MM.1S (cell line): Measurements from ENCODE around the gene CBX7.

ENCODE experiments used
- DNase-seq: peaks from one replicate; pipeline ENCODE4 v3.0.0-alpha.2; 2015
- H2AFZ ChIP-seq: fragments of 300-600 bp; sonication (generic); 2 replicates; pipeline ENCODE4 v1.6.0; 2016; ENCODE audit warnings: antibody characterized with exemption, low read length
- H3F3A ChIP-seq: fragments of 300-600 bp; sonication (generic); 2 replicates; pipeline ENCODE4 v1.6.1; 2016; ENCODE audit warnings: mild to moderate bottlenecking, antibody characterized with exemption, low read length, moderate library complexity, mixed read lengths; ENCODE audit not compliant: insufficient read depth
- H3K27ac ChIP-seq: fragments of 300-600 bp; sonication (generic); 2 replicates; pipeline ENCODE4 v1.5.1; 2016; ENCODE audit warnings: mild to moderate bottlenecking, low read length
- H3K27me3 ChIP-seq: fragments of 300-600 bp; sonication (generic); replicated peaks from 2 replicates; pipeline ENCODE4 v1.6.0; 2016; ENCODE audit warnings: low read length; ENCODE audit not compliant: insufficient read depth
- H3K36me3 ChIP-seq: fragments of 300-600 bp; sonication (generic); replicated peaks from 2 replicates; pipeline ENCODE4 v1.6.1; 2016; ENCODE audit warnings: mild to moderate bottlenecking, low read length, mixed read lengths; ENCODE audit not compliant: insufficient read depth
- H3K4me1 ChIP-seq: fragments of 300-600 bp; sonication (generic); 2 replicates; pipeline ENCODE4 v1.6.1; 2016; ENCODE audit warnings: low read length, mixed read lengths
- H3K4me2 ChIP-seq: fragments of 300-600 bp; sonication (generic); 2 replicates; pipeline ENCODE4 v1.6.0; 2016; ENCODE audit warnings: low read depth, low read length
- H3K4me3 ChIP-seq: fragments of 300-600 bp; sonication (generic); 2 replicates; pipeline ENCODE4 v1.5.1; 2016; ENCODE audit warnings: low read length, mixed read lengths
- H3K79me2 ChIP-seq: fragments of 300-600 bp; sonication (generic); 2 replicates; pipeline ENCODE4 v1.6.1; 2016; ENCODE audit warnings: mixed run types, low read length, mixed read lengths
- H3K9ac ChIP-seq: fragments of 300-600 bp; sonication (generic); 2 replicates; pipeline ENCODE4 v1.6.1; 2016; ENCODE audit warnings: low read length, mixed read lengths
- H3K9me2 ChIP-seq: fragments of 300-600 bp; sonication (generic); replicated peaks from 2 replicates; pipeline ENCODE4 v1.6.1; 2016; ENCODE audit warnings: mild to moderate bottlenecking, low read length, mixed read lengths; ENCODE audit not compliant: insufficient read depth
- H3K9me3 ChIP-seq: fragments of 300-600 bp; sonication (generic); replicated peaks from 2 replicates; pipeline ENCODE4 v1.6.1; 2016; ENCODE audit warnings: mild to moderate bottlenecking, low read length, mixed read lengths; ENCODE audit not compliant: insufficient read depth
- H4K20me1 ChIP-seq: fragments of 300-600 bp; sonication (generic); 2 replicates; pipeline ENCODE4 v1.6.1; 2016; ENCODE audit warnings: mild to moderate bottlenecking, low read length, moderate library complexity, mixed read lengths; ENCODE audit not compliant: insufficient read depth
- CTCF ChIP-seq: fragments of 300-600 bp; sonication (generic); IDR thresholded peaks from 2 replicates; pipeline ENCODE4 v1.5.1; 2016; ENCODE audit warnings: antibody characterized with exemption, low read length, mixed read lengths
- EZH2 ChIP-seq: fragments of 300-600 bp; sonication (generic); optimal IDR thresholded peaks from 2 replicates; pipeline ENCODE3; 2017; ENCODE audit warnings: low read depth, mild to moderate bottlenecking, antibody characterized with exemption, low read length, mixed read lengths
- EZH2phosphoT487 ChIP-seq: fragments of 300-600 bp; sonication (generic); IDR thresholded peaks from 2 replicates; pipeline ENCODE4 v1.6.1; 2018; ENCODE audit warnings: antibody characterized with exemption, low read length

The CBX7 gene

GRCh38 chr22:39176714-39177455 is 24.4 kb upstream of the CBX7 start:
- H3K36me3 ChIP-seq, result no peaks in the 10 kb centered on the region
- no peak for DNase-seq
- H3K27ac ChIP-seq, result no peak overlapping the region
- TF ChIP-seq EZH2phosphoT487 (no peak), CTCF (no peak), EZH2 (no peak)
- H3K79me2 ChIP-seq, result no peaks in the 10 kb centered on the region
- no peaks in the 10 kb centered on the region for H3K27me3 ChIP-seq
- no peak overlapping the region for H3K4me3 ChIP-seq
- H3K4me1 ChIP-seq, result no peaks in the 10 kb centered on the region
- no peaks in the 10 kb centered on the region for H3K9me2 ChIP-seq
- no peak overlapping the region for H3K9ac ChIP-seq
- H2AFZ ChIP-seq, result no peak overlapping the region
- H3F3A ChIP-seq, result no peaks in the 10 kb centered on the region
- H3K9me3 ChIP-seq, result no peaks in the 10 kb centered on the region
- H3K4me2 ChIP-seq, result no peak overlapping the region
- no peaks in the 10 kb centered on the region for H4K20me1 ChIP-seq

- H3K9ac ChIP-seq, result no peak overlapping the region
- H3K4me3 ChIP-seq, result no peak overlapping the region
- no peaks in the 10 kb centered on the region for H3K9me3 ChIP-seq
- no peaks in the 10 kb centered on the region for H4K20me1 ChIP-seq
- H3K27ac ChIP-seq, result no peak overlapping the region
- H3K79me2 ChIP-seq, result no peaks in the 10 kb centered on the region
- TF ChIP-seq EZH2phosphoT487, result no peak
- TF ChIP-seq EZH2, result no peak
- TF ChIP-seq CTCF, result no peak
- no peak for DNase-seq
- H3K9me2 ChIP-seq, result no peaks in the 10 kb centered on the region
- no peaks in the 10 kb centered on the region for H3K36me3 ChIP-seq
- no peak overlapping the region for H3K4me2 ChIP-seq
- H3K27me3 ChIP-seq, result no peaks in the 10 kb centered on the region
- no peak overlapping the region for H2AFZ ChIP-seq
- H3K4me1 ChIP-seq, result peaks cover 3% of the 10 kb centered on the region
- H3F3A ChIP-seq, result no peaks in the 10 kb centered on the region
Observed at GRCh38 chr22:39176143-39176713, 23.7 kb upstream of the CBX7 start.

GRCh38 chr22:39175353-39176142 is 23.1 kb upstream of the CBX7 start:
- Histone ChIP-seq H3K9me2 (no peaks in the 10 kb centered on the region), H3K4me3 (no peak overlapping the region), H4K20me1 (no peaks in the 10 kb centered on the region), H3K27me3 (no peaks in the 10 kb centered on the region), H3K36me3 (no peaks in the 10 kb centered on the region), H3K4me2 (no peak overlapping the region), H3K27ac (no peak overlapping the region), H3K9ac (no peak overlapping the region), H3K4me1 (peaks cover 6% of the 10 kb centered on the region), H3K9me3 (no peaks in the 10 kb centered on the region), H2AFZ (no peak overlapping the region), H3K79me2 (no peaks in the 10 kb centered on the region), H3F3A (no peaks in the 10 kb centered on the region)
- no peak for DNase-seq
- no peak for TF ChIP-seq CTCF
- TF ChIP-seq EZH2phosphoT487, result no peak
- TF ChIP-seq EZH2, result no peak
